ENCODE results near the gene FOXP2.
"Not testable (repeated sequence)": the region's sequence is repeated elsewhere in the genome, so short reads cannot be mapped to it uniquely, and the experiment has no call there.

The FOXP2 gene

GRCh38 chr7:114414156-114415063, at the start of gene FOXP2:
Gene FOXP2, plus strand, starts transcription at chr7:114414815. Its CDS starts 11,697 bp downstream, at chr7:114426512.
- no peak for DNase-seq

- DNase-seq, result no peak
These were observed 48.8 kb upstream of the FOXP2 start for GRCh38 chr7:114365791-114366190.

GRCh38 chr7:114368492-114368891, 46.1 kb upstream of the FOXP2 start:
- no peak for DNase-seq

- DNase-seq, result no peak
These were observed 45.3 kb upstream of the FOXP2 start for GRCh38 chr7:114369294-114369693.

GRCh38 chr7:114372619-114373018, 42.0 kb upstream of the FOXP2 start:
- no peak for DNase-seq

- no peak for DNase-seq
These were observed 38.7 kb upstream of the FOXP2 start for GRCh38 chr7:114375907-114376306.

GRCh38 chr7:114383946-114384345, 30.7 kb upstream of the FOXP2 start:
- DNase-seq, result not testable (repeated sequence)

GRCh38 chr7:114384346-114384745, 30.3 kb upstream of the FOXP2 start:
- not testable (repeated sequence) for DNase-seq

GRCh38 chr7:114388021-114388420, 26.6 kb upstream of the FOXP2 start:
- DNase-seq, result no peak

GRCh38 chr7:114392686-114393085, 21.9 kb upstream of the FOXP2 start:
- no peak for DNase-seq

GRCh38 chr7:114402876-114403635, 11.6 kb upstream of the FOXP2 start:
- no peak for DNase-seq

- DNase-seq, result peak; percentile 61 to 63
These were observed 9.2 kb upstream of the FOXP2 start for GRCh38 chr7:114405427-114405826.

- no peak for DNase-seq
These were observed 4.9 kb upstream of the FOXP2 start for GRCh38 chr7:114409750-114410149.

GRCh38 chr7:114412548-114412947, 2.1 kb upstream of the FOXP2 start:
- DNase-seq, result no peak

GRCh38 chr7:114413761-114414155, 857 bp upstream of the FOXP2 start:
- no peak for DNase-seq

GRCh38 chr7:114415064-114415989, 712 bp downstream of the FOXP2 start:
- DNase-seq, result no peak

GRCh38 chr7:114416129-114416990, 1.7 kb downstream of the FOXP2 start:
- DNase-seq, result no peak

GRCh38 chr7:114417290-114417689, 2.7 kb downstream of the FOXP2 start:
- DNase-seq, result no peak

- no peak for DNase-seq
These were observed 3.5 kb downstream of the FOXP2 start for GRCh38 chr7:114418117-114418516.

GRCh38 chr7:114419441-114420272, 5.0 kb downstream of the FOXP2 start:
- no peak for DNase-seq

Data from AML-193 (cell line).